Fibroblast of lung (primary cell): Measurements from ENCODE around the gene EED. TPM values are rescaled to one million over a fixed set of nuclear protein-coding genes. Genes with fewer than 3 reads are reported as not detected.

Experiments
- DNase-seq, 2 donors: peaks; one replicate each; pipeline versions ENCODE4 v3.0.0 to v3.0.0-alpha.2; 2010; ENCODE audit warnings: low read depth in 2 of 2
- H2AFZ ChIP-seq: 2 replicates; pipeline ENCODE4 v1.5.1; 2012; ENCODE audit warnings: low read length, control low read depth, inconsistent platforms
- H3K27ac ChIP-seq: 2 replicates; pipeline ENCODE4 v1.5.1; 2011; ENCODE audit warnings: low read length, control low read depth; ENCODE audit not compliant: insufficient read depth
- H3K27me3 ChIP-seq: 2 replicates; pipeline ENCODE4 v1.5.1; 2011; ENCODE audit warnings: mild to moderate bottlenecking, low read length; ENCODE audit not compliant: control insufficient read depth, insufficient read depth
- H3K36me3 ChIP-seq: 2 replicates; pipeline ENCODE4 v1.5.1; 2011; ENCODE audit warnings: low read length; ENCODE audit not compliant: control insufficient read depth, insufficient read depth
- H3K4me1 ChIP-seq: 2 replicates; pipeline ENCODE4 v1.5.1; 2011; ENCODE audit warnings: low read length; ENCODE audit not compliant: control insufficient read depth, insufficient read depth; ENCODE audit errors: extremely low read depth
- H3K4me2 ChIP-seq: 2 replicates; pipeline ENCODE4 v1.5.1; 2011; ENCODE audit warnings: low read length, control low read depth; ENCODE audit not compliant: insufficient read depth; ENCODE audit errors: extremely low read depth
- H3K4me3 ChIP-seq, 4 experiments: fragments of 200-600 bp in 1 of 4; sonication (generic) in 1 of 4; replicated peaks in 1 of 4; 2 replicates each; pipeline ENCODE4 v1.5.1; 2011 to 2016; ENCODE audit warnings: low read length in 4 of 4, low read depth in 3 of 4, mild to moderate bottlenecking in 3 of 4, control low read depth in 2 of 4, inconsistent platforms in 1 of 4, mixed read lengths in 1 of 4; ENCODE audit not compliant: insufficient read depth in 1 of 4; ENCODE audit errors: control extremely low read depth in 1 of 4
- H3K79me2 ChIP-seq: 2 replicates; pipeline ENCODE4 v1.5.1; 2012; ENCODE audit warnings: mild to moderate bottlenecking, low read length, inconsistent platforms; ENCODE audit not compliant: control insufficient read depth, insufficient read depth
- H3K9ac ChIP-seq: 2 replicates; pipeline ENCODE4 v1.5.1; 2011; ENCODE audit warnings: mild to moderate bottlenecking, low read length, control low read depth; ENCODE audit not compliant: insufficient read depth
- H3K9me3 ChIP-seq: 2 replicates; pipeline ENCODE4 v1.5.1; 2012; ENCODE audit warnings: low read depth, low read length; ENCODE audit not compliant: control insufficient read depth, insufficient read depth
- H4K20me1 ChIP-seq: 2 replicates; pipeline ENCODE4 v1.5.1; 2011; ENCODE audit warnings: low read length; ENCODE audit not compliant: control insufficient read depth, insufficient read depth; ENCODE audit errors: extremely low read depth
- EZH2 ChIP-seq: IDR thresholded peaks from 2 replicates; pipeline ENCODE4 v1.5.1; 2012; ENCODE audit warnings: low read length, control low read depth, mild to moderate bottlenecking; ENCODE audit errors: missing control alignments
- polyA plus RNA-seq, 2 donors: library from polyadenylated mRNA; depleted of rRNA in 1 of 2; stranded (reverse) in 1 of 2; unstranded in 1 of 2; fragments of >200 nt; gene quantifications; 2 replicates each; pipeline ENCODE4 v1.2.1, GENCODE V29; 2011 to 2012; ENCODE audit warnings: missing spikeins in 1 of 2
- total RNA-seq: library from RNA; depleted of rRNA; stranded (reverse); fragments of >200 nt; gene quantifications from 2 replicates; pipeline ENCODE4 v1.2.1, GENCODE V29; 2014
- TF ChIP-seq, protein P1 (sequence below), 2 donors: IDR thresholded peaks in 1 of 2; conservative IDR thresholded peaks in 1 of 2; 1 replicate in 1 of 2; 2 replicates in 1 of 2; pipeline ENCODE4 v1.5.1; 2011 to 2012; ENCODE audit warnings: low read length in 2 of 2, control low read depth in 1 of 2, inconsistent platforms in 1 of 2, low read depth in 1 of 2, mild to moderate bottlenecking in 1 of 2

The EED gene
- total and polyA plus RNA-seq, 2 donors (not counting 1 experiment from before 2014, with no cell fraction given) = 13.0 to 22.3 TPM

GRCh38 chr11:86249307-86250098 lies 5.0 kb downstream of the EED start:
- TF ChIP-seq, protein P1, sequence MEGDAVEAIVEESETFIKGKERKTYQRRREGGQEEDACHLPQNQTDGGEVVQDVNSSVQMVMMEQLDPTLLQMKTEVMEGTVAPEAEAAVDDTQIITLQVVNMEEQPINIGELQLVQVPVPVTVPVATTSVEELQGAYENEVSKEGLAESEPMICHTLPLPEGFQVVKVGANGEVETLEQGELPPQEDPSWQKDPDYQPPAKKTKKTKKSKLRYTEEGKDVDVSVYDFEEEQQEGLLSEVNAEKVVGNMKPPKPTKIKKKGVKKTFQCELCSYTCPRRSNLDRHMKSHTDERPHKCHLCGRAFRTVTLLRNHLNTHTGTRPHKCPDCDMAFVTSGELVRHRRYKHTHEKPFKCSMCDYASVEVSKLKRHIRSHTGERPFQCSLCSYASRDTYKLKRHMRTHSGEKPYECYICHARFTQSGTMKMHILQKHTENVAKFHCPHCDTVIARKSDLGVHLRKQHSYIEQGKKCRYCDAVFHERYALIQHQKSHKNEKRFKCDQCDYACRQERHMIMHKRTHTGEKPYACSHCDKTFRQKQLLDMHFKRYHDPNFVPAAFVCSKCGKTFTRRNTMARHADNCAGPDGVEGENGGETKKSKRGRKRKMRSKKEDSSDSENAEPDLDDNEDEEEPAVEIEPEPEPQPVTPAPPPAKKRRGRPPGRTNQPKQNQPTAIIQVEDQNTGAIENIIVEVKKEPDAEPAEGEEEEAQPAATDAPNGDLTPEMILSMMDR (conservative IDR thresholded peaks at IDR 0.05 in 1 of 2, IDR thresholded peaks at IDR 0.05 in 1 of 2; ENCODE audit: low read depth in 1 of 2, low read length in 2 of 2) = no peak
- TF ChIP-seq EZH2 = no peak
- Histone ChIP-seq H3K9me3 (no peaks in the 10 kb centered on the region), H3K4me3 (no peak overlapping the region), H3K36me3 (peaks cover 2% of the 10 kb centered on the region), H3K4me1 (peaks cover 8% of the 10 kb centered on the region), H3K79me2 (peaks cover 75% of the 10 kb centered on the region), H2AFZ (no peak overlapping the region), H3K27me3 (no peaks in the 10 kb centered on the region), H4K20me1 (no peaks in the 10 kb centered on the region), H3K27ac (no peak overlapping the region), H3K4me2 (no peak overlapping the region), H3K9ac (no peak overlapping the region)
- no peak for DNase-seq

GRCh38 chr11:86251345-86251744 lies 6.8 kb downstream of the EED start:
- Histone ChIP-seq H3K9ac (no peak overlapping the region), H3K79me2 (peaks cover 69% of the 10 kb centered on the region), H3K4me3 (peak overlapping the region in 2 of 4 experiments; percentile 24 to 26), H3K9me3 (no peaks in the 10 kb centered on the region), H3K36me3 (peaks cover 2% of the 10 kb centered on the region), H2AFZ (no peak overlapping the region), H3K27me3 (no peaks in the 10 kb centered on the region), H4K20me1 (no peaks in the 10 kb centered on the region), H3K4me2 (peak overlapping the region; percentile 54), H3K27ac (peak overlapping the region; percentile 5), H3K4me1 (peaks cover 8% of the 10 kb centered on the region)
- no peak for DNase-seq
- TF ChIP-seq, protein P1 (conservative IDR thresholded peaks at IDR 0.05 in 1 of 2, IDR thresholded peaks at IDR 0.05 in 1 of 2; ENCODE audit: low read depth in 1 of 2, low read length in 2 of 2) = no peak
- no peak for TF ChIP-seq EZH2

DNA sequence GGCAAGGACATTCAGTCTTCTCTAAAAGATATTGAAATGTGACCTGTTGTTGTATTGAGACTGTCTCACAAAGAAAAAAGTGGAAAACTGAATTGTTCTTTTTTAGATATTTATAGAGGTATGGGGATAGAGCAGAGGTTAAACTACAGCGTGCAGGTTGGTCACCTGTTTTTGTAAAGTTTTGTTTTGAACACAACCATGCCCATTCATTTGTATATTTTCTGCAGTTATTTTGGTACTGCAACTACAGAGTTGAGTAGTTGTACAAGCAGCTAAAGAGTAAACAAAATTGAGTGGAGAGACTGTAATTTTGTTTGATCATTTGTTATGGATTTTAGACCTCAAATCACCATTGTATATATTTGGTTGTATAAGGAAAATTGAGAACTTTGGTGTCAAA lies 11.3 kb downstream of the EED start:
- Histone ChIP-seq H3K9me3 (no peaks in the 10 kb centered on the region), H3K4me3 (no peak overlapping the region), H3K27ac (no peak overlapping the region), H3K4me2 (no peak overlapping the region), H3K79me2 (peaks cover 26% of the 10 kb centered on the region), H4K20me1 (no peaks in the 10 kb centered on the region), H3K9ac (no peak overlapping the region), H3K4me1 (no peaks in the 10 kb centered on the region), H3K27me3 (no peaks in the 10 kb centered on the region), H3K36me3 (peaks cover 2% of the 10 kb centered on the region), H2AFZ (no peak overlapping the region)
- DNase-seq = no peak
- TF ChIP-seq EZH2 = no peak
